A549 (cell line): ENCODE measurements around the gene CDX1. TPM values are rescaled to one million over a fixed set of nuclear protein-coding genes. Genes with fewer than 3 reads are reported as not detected.

ENCODE experiments used
- ATAC-seq, 2 experiments: fragments of 200-7000 bp in 1 of 2; fragments of >200 bp in 1 of 2; cut with Nextera tagmentation in 1 of 2; cut with Tn5 transposase in 1 of 2; 3 replicates each; pipeline versions ENCODE4 v1.8.0 to v1.9.1; 2018 to 2020; ENCODE audit warnings: mild to moderate bottlenecking in 1 of 2, moderate library complexity in 1 of 2
- CTCF ChIA-PET: fragments of 300-600 bp; sonication (Branson Sonifier 250); formaldehyde crosslinking; extraction: SDS; loops from one replicate; lab custom pipeline; 2021; ENCODE audit warnings: antibody characterized with exemption, inconsistent platforms; lab: Yijun Ruan, JAX
- POLR2A ChIA-PET: fragments of 350-600 bp; formaldehyde crosslinking; extraction: SDS; loops from one replicate; lab custom pipeline; 2021; ENCODE audit warnings: antibody characterized with exemption, inconsistent platforms; lab: Yijun Ruan, JAX
- DNase-seq, 2 experiments: peaks; one replicate each; pipeline versions ENCODE4 v3.0.0 to v3.0.0-alpha.2; 2011 to 2016; ENCODE audit warnings: low read depth in 1 of 2, low spot score in 1 of 2
- FAIRE-seq: peaks from 2 replicates; lab custom pipeline; 2011; peaks lifted over from hg19 to GRCh38; lab: Jason Lieb, UNC
- H3K27ac ChIP-seq, 2 experiments: fragments of >200 bp; sonication (Bioruptor Twin); formaldehyde crosslinking; 3 replicates each; pipeline ENCODE4 v1.5.1; 2016 to 2017
- H3K4me1 ChIP-seq: fragments of >200 bp; sonication (Bioruptor Twin); formaldehyde crosslinking; 3 replicates; pipeline ENCODE4 v1.6.1; 2016
- H3K4me2 ChIP-seq: fragments of >200 bp; sonication (Bioruptor Twin); formaldehyde crosslinking; 3 replicates; pipeline ENCODE4 v1.6.1; 2016
- H3K4me3 ChIP-seq: fragments of >200 bp; sonication (Bioruptor Twin); formaldehyde crosslinking; 3 replicates; pipeline ENCODE4 v1.5.1; 2016
- H3K9me3 ChIP-seq: fragments of >200 bp; sonication (Bioruptor Twin); formaldehyde crosslinking; 3 replicates; pipeline ENCODE4 v1.6.1; 2016
- BHLHE40 ChIP-seq: IDR thresholded peaks from 2 replicates; pipeline ENCODE4 v1.6.1; 2012; ENCODE audit warnings: low read depth, low read length, inconsistent platforms
- CBX2 ChIP-seq: fragments of 200-600 bp; sonication (generic); IDR thresholded peaks from 2 replicates; pipeline ENCODE4 v1.6.1; 2016; ENCODE audit warnings: low read depth, mild to moderate bottlenecking, borderline replicate concordance
- CBX8 ChIP-seq: fragments of 200-600 bp; sonication (generic); IDR thresholded peaks from 2 replicates; pipeline ENCODE4 v1.6.1; 2016
- CEBPB ChIP-seq, 2 experiments: fragments of >200 bp in 1 of 2; sonication (Bioruptor Twin) in 1 of 2; formaldehyde crosslinking in 1 of 2; IDR thresholded peaks; 2 replicates each; pipeline ENCODE4 v1.6.1; 2012 to 2016
- CHD2 ChIP-seq: fragments of 150-350 bp; IDR thresholded peaks from 2 replicates; pipeline ENCODE4 v1.6.1; 2014; ENCODE audit warnings: low read length; ENCODE audit not compliant: partially characterized antibody
- CHD4 ChIP-seq: fragments of 200-600 bp; sonication (generic); IDR thresholded peaks from 2 replicates; pipeline ENCODE4 v1.6.1; 2016; ENCODE audit warnings: antibody characterized with exemption, mild to moderate bottlenecking, borderline replicate concordance
- CTCF ChIP-seq: fragments of >200 bp; sonication (Bioruptor Twin); formaldehyde crosslinking; IDR thresholded peaks from 3 replicates; pipeline ENCODE4 v1.5.1; 2016
- E2F6 ChIP-seq: IDR thresholded peaks from 2 replicates; pipeline ENCODE4 v1.6.1; 2012; ENCODE audit warnings: low read depth, borderline replicate concordance
- EHF ChIP-seq: fragments of 250-450 bp; sonication (Bioruptor Pico); IDR thresholded peaks from 2 replicates; pipeline ENCODE4 v1.5.0; 2020; ENCODE audit warnings: mild to moderate bottlenecking
- ELK1 ChIP-seq: fragments of 150-350 bp; IDR thresholded peaks from 2 replicates; pipeline ENCODE4 v1.6.1; 2014; ENCODE audit warnings: low read depth, mild to moderate bottlenecking, low read length
- EP300 ChIP-seq, 2 experiments: fragments of >200 bp; sonication (Bioruptor Twin); formaldehyde crosslinking; IDR thresholded peaks; 2 replicates in 1 of 2; 3 replicates in 1 of 2; pipeline ENCODE4 v1.6.1; 2016 to 2017
- ESRRA ChIP-seq: fragments of 150-350 bp; IDR thresholded peaks from 2 replicates; pipeline ENCODE4 v1.6.1; 2014; ENCODE audit warnings: mild to moderate bottlenecking, low read length, borderline replicate concordance
- FOSB ChIP-seq: fragments of 250-450 bp; sonication (Bioruptor Pico); IDR thresholded peaks from 2 replicates; pipeline ENCODE4 v1.5.0; 2020; ENCODE audit warnings: mild to moderate bottlenecking, moderate library complexity
- FOSL2 ChIP-seq, 2 experiments: fragments of 450-650 bp in 1 of 2; fragments of >200 bp in 1 of 2; sonication (Bioruptor Twin) in 1 of 2; formaldehyde crosslinking; IDR thresholded peaks; 2 replicates each; pipeline versions ENCODE4 v1.5.0 to v1.6.1; 2016 to 2020; ENCODE audit warnings: mild to moderate bottlenecking in 1 of 2, moderate library complexity in 1 of 2
- GATA3 ChIP-seq: IDR thresholded peaks from 2 replicates; pipeline ENCODE4 v1.6.1; 2012; ENCODE audit warnings: borderline replicate concordance
- HES2 ChIP-seq: fragments of >200 bp; sonication (Bioruptor Twin); formaldehyde crosslinking; IDR thresholded peaks from 2 replicates; pipeline ENCODE4 v1.6.1; 2016
- HEYL ChIP-seq: fragments of 250-450 bp; sonication (Bioruptor Pico); IDR thresholded peaks from 2 replicates; pipeline ENCODE4 v1.8.0; 2021; ENCODE audit warnings: mild to moderate bottlenecking, moderate library complexity
- HOXA7 ChIP-seq: fragments of 250-450 bp; sonication (Bioruptor Pico); IDR thresholded peaks from 2 replicates; pipeline ENCODE4 v1.5.0; 2020; ENCODE audit warnings: mild to moderate bottlenecking, moderate library complexity
- HOXB13 ChIP-seq: fragments of 250-450 bp; sonication (Bioruptor Pico); IDR thresholded peaks from 2 replicates; pipeline ENCODE4 v1.5.0; 2020; ENCODE audit warnings: low read depth, mild to moderate bottlenecking, moderate library complexity
- HOXB5 ChIP-seq: fragments of 250-450 bp; sonication (Bioruptor Pico); IDR thresholded peaks from 2 replicates; pipeline ENCODE4 v1.5.0; 2020; ENCODE audit warnings: mild to moderate bottlenecking, moderate library complexity
- JUN ChIP-seq, 2 experiments: fragments of >200 bp; sonication (Bioruptor Twin); formaldehyde crosslinking; IDR thresholded peaks; 2 replicates in 1 of 2; 3 replicates in 1 of 2; pipeline ENCODE4 v1.6.1; 2016 to 2017
- MAFK ChIP-seq: fragments of 450-650 bp; IDR thresholded peaks from 2 replicates; pipeline ENCODE4 v1.6.1; 2014; ENCODE audit not compliant: partially characterized antibody
- MAX ChIP-seq: IDR thresholded peaks from 2 replicates; pipeline ENCODE4 v1.6.1; 2012
- MAZ ChIP-seq: fragments of 150-350 bp; IDR thresholded peaks from 2 replicates; pipeline ENCODE4 v1.6.1; 2014; ENCODE audit warnings: antibody characterized with exemption, low read depth, low read length, borderline replicate concordance
- MYC ChIP-seq: IDR thresholded peaks from 2 replicates; pipeline ENCODE4 v1.6.1; 2012; ENCODE audit warnings: mild to moderate bottlenecking, inconsistent platforms, low read length, improper control_type of control experiment, borderline replicate concordance
- NR3C1 ChIP-seq: fragments of >200 bp; sonication (Bioruptor Twin); formaldehyde crosslinking; IDR thresholded peaks from 3 replicates; pipeline ENCODE4 v1.6.1; 2017
- PHF8 ChIP-seq: fragments of 200-600 bp; sonication (generic); IDR thresholded peaks from 2 replicates; pipeline ENCODE4 v1.6.1; 2016; ENCODE audit warnings: low read depth, mild to moderate bottlenecking, antibody characterized with exemption, moderate library complexity, borderline replicate concordance
- POLR2A ChIP-seq: IDR thresholded peaks from 2 replicates; pipeline ENCODE4 v1.6.1; 2012; ENCODE audit warnings: mild to moderate bottlenecking, low read length
- RCOR1 ChIP-seq: fragments of 150-350 bp; IDR thresholded peaks from 2 replicates; pipeline ENCODE4 v1.6.1; 2014; ENCODE audit warnings: antibody characterized with exemption, low read length, low read depth
- RFX5 ChIP-seq: fragments of 450-650 bp; IDR thresholded peaks from 2 replicates; pipeline ENCODE4 v1.7.1; 2014; ENCODE audit warnings: antibody characterized with exemption, mild to moderate bottlenecking, moderate library complexity
- RNF2 ChIP-seq: fragments of 200-600 bp; sonication (generic); IDR thresholded peaks from 2 replicates; pipeline ENCODE4 v1.6.1; 2016; ENCODE audit warnings: low read depth, mild to moderate bottlenecking, antibody characterized with exemption, moderate library complexity, borderline replicate concordance
- SMC3 ChIP-seq: fragments of >200 bp; sonication (Bioruptor Twin); formaldehyde crosslinking; IDR thresholded peaks from 3 replicates; pipeline ENCODE4 v1.6.1; 2018; ENCODE audit warnings: inconsistent platforms
- SREBF2 ChIP-seq: fragments of 450-650 bp; IDR thresholded peaks from 2 replicates; pipeline ENCODE4 v1.6.1; 2014; ENCODE audit warnings: mild to moderate bottlenecking, moderate library complexity
- TFCP2L1 ChIP-seq: fragments of 250-450 bp; sonication (Bioruptor Pico); IDR thresholded peaks from 2 replicates; pipeline ENCODE4 v1.5.0; 2021; ENCODE audit warnings: mild to moderate bottlenecking
- TP53 ChIP-seq: fragments of 250-450 bp; sonication (Bioruptor Pico); IDR thresholded peaks from 2 replicates; pipeline ENCODE4 v1.5.0; 2021; ENCODE audit warnings: mild to moderate bottlenecking, moderate library complexity
- USF2 ChIP-seq: fragments of 450-650 bp; IDR thresholded peaks from 2 replicates; pipeline ENCODE4 v1.6.1; 2014; ENCODE audit warnings: antibody characterized with exemption
- ZFP36 ChIP-seq: fragments of 450-650 bp; IDR thresholded peaks from 2 replicates; pipeline ENCODE4 v1.6.1; 2014; ENCODE audit warnings: borderline replicate concordance; ENCODE audit not compliant: partially characterized antibody
- ZSCAN20 ChIP-seq: fragments of 250-450 bp; sonication (Bioruptor Pico); IDR thresholded peaks from 2 replicates; pipeline ENCODE4 v1.8.0; 2022; ENCODE audit warnings: mild to moderate bottlenecking, moderate library complexity
- WGBS: methylation state at CpG from one replicate; pipeline ENCODE4 v1.1.6; 2017; ENCODE audit errors: missing lambda C conversion rate; 5-methylcytosine and 5-hydroxymethylcytosine counted together
- polyA plus RNA-seq, 4 experiments: library from polyadenylated mRNA; depleted of rRNA in 3 of 4; stranded (reverse); fragments of >200 nt; fragmentation: RNase III in 1 of 4; extraction: RNeasy Plus Mini Kit Qiagen cat#74134 plus additional on column Dnase treatment in 1 of 4; gene quantifications; 2 replicates in 3 of 4; 3 replicates in 1 of 4; pipeline ENCODE4 v1.2.3, GENCODE V29; 2011 to 2017

The CDX1 gene
- polyA plus RNA-seq, 2 of the 4 experiments (the other 2 are of a cell fraction): not detected

- POLR2A ChIA-PET: no interaction called here
- TF ChIP-seq TP53 (CRISPR knock-in tag): no peak
- no peak for TF ChIP-seq HES2
- TF ChIP-seq ELK1: no peak
- TF ChIP-seq RCOR1: no peak
- no peak for TF ChIP-seq NR3C1
- no peak for TF ChIP-seq PHF8
- TF ChIP-seq SREBF2: no peak
- TF ChIP-seq BHLHE40: no peak
- no peak for TF ChIP-seq JUN (IDR thresholded peaks at IDR 0.05)
- TF ChIP-seq E2F6: no peak
- no peak for TF ChIP-seq FOSL2 (IDR thresholded peaks at IDR 0.05)
- TF ChIP-seq FOSL2 (CRISPR knock-in tag; IDR thresholded peaks at IDR 0.05): no peak
- no peak for TF ChIP-seq CHD2
- TF ChIP-seq ZFP36: no peak
- no peak for TF ChIP-seq GATA3
- TF ChIP-seq RNF2: no peak
- TF ChIP-seq MAZ: 0 out of 2 replicates have a peak, but pooled peaks have one; percentile 41
- no peak for TF ChIP-seq ZSCAN20
- TF ChIP-seq FOSB (CRISPR knock-in tag): no peak
- TF ChIP-seq CBX2: no peak
- peak; percentile 85 for TF ChIP-seq SMC3
- no peak for TF ChIP-seq EHF (CRISPR knock-in tag)
- TF ChIP-seq MAFK: no peak
- no peak for TF ChIP-seq HOXA7 (CRISPR knock-in tag)
- no peak for TF ChIP-seq USF2
- no peak for TF ChIP-seq TFCP2L1 (CRISPR knock-in tag)
- TF ChIP-seq EP300 (IDR thresholded peaks at IDR 0.05): no peak
- no peak for TF ChIP-seq CEBPB (IDR thresholded peaks at IDR 0.05)
- no peak for TF ChIP-seq CHD4
- TF ChIP-seq CTCF: peak; percentile 67
- TF ChIP-seq CBX8: no peak
- TF ChIP-seq HOXB5 (CRISPR knock-in tag): no peak
- no peak for TF ChIP-seq RFX5
- no peak for TF ChIP-seq ESRRA
- TF ChIP-seq HEYL (CRISPR knock-in tag): no peak
- TF ChIP-seq MYC: no peak
- 0 out of 2 replicates have a peak, but pooled peaks have one; percentile 32 for TF ChIP-seq MAX
- no peak for TF ChIP-seq HOXB13 (CRISPR knock-in tag)
- no peak for TF ChIP-seq POLR2A
Observed at GRCh38 chr5:150161242-150162141, 5.1 kb upstream of the CDX1 start.

More at GRCh38 chr5:150161242-150162141, 5.1 kb upstream of the CDX1 start:
- FAIRE-seq (peak; percentile 18), DNase-seq (peak; percentile 82 to 92), ATAC-seq (peak; percentile 89 to 95)
- no peaks in the 10 kb centered on the region for H3K9me3 ChIP-seq
- peak overlapping the region; percentile 37 for H3K4me3 ChIP-seq
- WGBS: 11% methylated on average over 14 of the region's 14 CpGs
- H3K27ac ChIP-seq: peak overlapping the region; percentile 75 to 79
- peaks cover 8% of the 10 kb centered on the region; the same call in 1 of the 3 replicates for H3K4me1 ChIP-seq
- H3K4me2 ChIP-seq: peak overlapping the region; percentile 85
- CTCF ChIA-PET: interaction anchor here (0.7 to 8.8 kb wide), 42 partner anchors 8 to 331 kb away, joined by 3 to 140 read pairs (median 4); no protein-coding TSS in a partner anchor
